BJ (cell line): Measurements from ENCODE around the gene PROX2. TPM values are rescaled to one million over a fixed set of nuclear protein-coding genes. Genes with fewer than 3 reads are reported as not detected.

Experiments used
- CTCF ChIA-PET: fragments of 350-600 bp; formaldehyde crosslinking; extraction: SDS; loops from one replicate; lab custom pipeline; 2021; ENCODE audit warnings: antibody characterized with exemption, inconsistent platforms; lab: Yijun Ruan, JAX
- POLR2A ChIA-PET: fragments of 300-600 bp; sonication (Branson Sonifier 250); formaldehyde crosslinking; extraction: SDS; loops from one replicate; lab custom pipeline; 2021; ENCODE audit warnings: antibody characterized with exemption; lab: Charles Lee
- DNase-seq: peaks from one replicate; pipeline ENCODE4 v3.0.0-alpha.2; 2011; ENCODE audit warnings: low read depth
- H3K27me3 ChIP-seq: 2 replicates; pipeline ENCODE4 v1.6.0; 2011; ENCODE audit warnings: low read length; ENCODE audit not compliant: control insufficient read depth, insufficient read depth
- H3K36me3 ChIP-seq: 2 replicates; pipeline ENCODE4 v1.5.1; 2011; ENCODE audit warnings: low read length; ENCODE audit not compliant: control insufficient read depth, insufficient read depth
- H3K4me3 ChIP-seq: 2 replicates; pipeline ENCODE4 v1.5.1; 2011; ENCODE audit warnings: low read depth, mild to moderate bottlenecking, control low read depth, low read length
- polyA plus RNA-seq: library from polyadenylated mRNA; depleted of rRNA; stranded (reverse); fragments of >200 nt; gene quantifications from 2 replicates; pipeline ENCODE4 v1.2.3, GENCODE V29; 2011
- TF ChIP-seq, protein P1 (sequence below): IDR thresholded peaks from 2 replicates; pipeline ENCODE4 v1.5.1; 2011; ENCODE audit warnings: low read depth, mild to moderate bottlenecking, control low read depth, inconsistent platforms, low read length, moderate library complexity; ENCODE audit not compliant: insufficient read depth

Gene PROX2
- polyA plus RNA-seq, 1 experiment: not detected

GRCh38 chr14:74890262-74890661, 14.3 kb upstream of the PROX2 start:
- POLR2A ChIA-PET: no interaction called here
- DNase-seq: no peak
- no peaks in the 10 kb centered on the region for H3K27me3 ChIP-seq
- CTCF ChIA-PET: interaction anchor here (0.7 to 2.9 kb wide), 6 partner anchors 11 to 30 kb away, joined by 3 to 21 read pairs (median 4); no protein-coding TSS in a partner anchor
- TF ChIP-seq, protein P1, sequence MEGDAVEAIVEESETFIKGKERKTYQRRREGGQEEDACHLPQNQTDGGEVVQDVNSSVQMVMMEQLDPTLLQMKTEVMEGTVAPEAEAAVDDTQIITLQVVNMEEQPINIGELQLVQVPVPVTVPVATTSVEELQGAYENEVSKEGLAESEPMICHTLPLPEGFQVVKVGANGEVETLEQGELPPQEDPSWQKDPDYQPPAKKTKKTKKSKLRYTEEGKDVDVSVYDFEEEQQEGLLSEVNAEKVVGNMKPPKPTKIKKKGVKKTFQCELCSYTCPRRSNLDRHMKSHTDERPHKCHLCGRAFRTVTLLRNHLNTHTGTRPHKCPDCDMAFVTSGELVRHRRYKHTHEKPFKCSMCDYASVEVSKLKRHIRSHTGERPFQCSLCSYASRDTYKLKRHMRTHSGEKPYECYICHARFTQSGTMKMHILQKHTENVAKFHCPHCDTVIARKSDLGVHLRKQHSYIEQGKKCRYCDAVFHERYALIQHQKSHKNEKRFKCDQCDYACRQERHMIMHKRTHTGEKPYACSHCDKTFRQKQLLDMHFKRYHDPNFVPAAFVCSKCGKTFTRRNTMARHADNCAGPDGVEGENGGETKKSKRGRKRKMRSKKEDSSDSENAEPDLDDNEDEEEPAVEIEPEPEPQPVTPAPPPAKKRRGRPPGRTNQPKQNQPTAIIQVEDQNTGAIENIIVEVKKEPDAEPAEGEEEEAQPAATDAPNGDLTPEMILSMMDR: no peak
- H3K36me3 ChIP-seq: peaks cover 19% of the 10 kb centered on the region
- no peak overlapping the region for H3K4me3 ChIP-seq

DNA sequence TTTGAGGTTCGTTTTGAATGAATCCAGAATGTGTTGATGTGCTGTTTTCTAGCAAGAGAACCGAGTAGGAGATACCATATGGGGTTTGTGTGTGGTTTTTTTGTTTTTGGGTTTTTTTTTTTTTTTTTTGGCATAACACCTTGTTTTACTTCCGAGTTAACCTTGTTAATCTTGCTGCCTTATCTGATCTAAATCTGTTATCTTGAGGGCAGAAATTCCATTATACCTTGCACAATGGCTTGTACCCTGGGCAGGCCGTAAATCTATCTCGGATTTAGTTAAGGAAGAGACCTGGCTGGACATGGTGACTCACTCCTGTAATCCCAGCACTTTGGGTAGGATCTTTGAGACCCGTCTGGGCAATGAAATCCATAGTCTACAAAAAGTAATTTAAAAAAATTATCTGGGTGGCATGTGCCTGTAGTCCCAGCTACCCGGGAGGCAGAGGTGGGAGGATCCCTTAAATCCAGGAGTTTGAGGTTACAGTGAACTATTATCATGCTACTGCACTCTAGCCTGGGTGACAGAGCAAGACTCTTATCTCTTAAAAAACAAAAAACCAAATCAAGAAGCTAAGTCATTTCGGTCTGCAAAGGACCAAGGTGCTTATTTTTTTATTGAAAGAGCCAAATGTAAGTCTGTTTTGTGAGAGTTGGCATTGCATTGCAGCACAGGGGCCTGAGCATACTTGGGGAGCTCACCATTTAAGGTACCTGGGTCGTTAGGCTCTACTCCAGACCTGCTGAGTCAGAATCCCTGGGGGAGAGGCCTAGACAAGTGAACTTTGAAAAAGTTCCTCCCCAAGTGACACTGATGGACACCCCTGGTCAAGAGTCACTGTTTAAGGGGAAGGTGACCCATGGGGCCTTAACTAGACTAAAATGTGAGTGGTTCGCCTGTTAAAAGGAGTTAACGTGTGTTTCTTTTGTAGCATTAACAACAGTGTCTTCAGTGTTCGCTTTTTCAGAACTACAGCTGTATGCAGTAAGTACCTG, 12.5 kb upstream of the PROX2 start:
- Histone ChIP-seq H3K27me3 (no peaks in the 10 kb centered on the region), H3K36me3 (peaks cover 15% of the 10 kb centered on the region), H3K4me3 (no peak overlapping the region)
- POLR2A ChIA-PET: no interaction called here
- no peak for DNase-seq
- CTCF ChIA-PET: interaction anchor here (0.6 to 2.9 kb wide), 6 partner anchors 8 to 219 kb away, joined by 3 to 21 read pairs (median 4); no protein-coding TSS in a partner anchor
- TF ChIP-seq, protein P1: no peak

GRCh38 chr14:74886001-74886400, 10.1 kb upstream of the PROX2 start:
- Histone ChIP-seq H3K36me3 (peaks cover 6% of the 10 kb centered on the region; the same call in 1 of the 2 replicates), H3K27me3 (no peaks in the 10 kb centered on the region), H3K4me3 (no peak overlapping the region)
- ChIA-PET CTCF (interaction anchor here (0.8 to 21.7 kb wide), 5 partner anchors 11 to 203 kb away, joined by 3 to 195 read pairs (median 9); no protein-coding TSS in a partner anchor), POLR2A (no interaction called here)
- DNase-seq: peak; percentile 97
- TF ChIP-seq, protein P1: no peak

DNA sequence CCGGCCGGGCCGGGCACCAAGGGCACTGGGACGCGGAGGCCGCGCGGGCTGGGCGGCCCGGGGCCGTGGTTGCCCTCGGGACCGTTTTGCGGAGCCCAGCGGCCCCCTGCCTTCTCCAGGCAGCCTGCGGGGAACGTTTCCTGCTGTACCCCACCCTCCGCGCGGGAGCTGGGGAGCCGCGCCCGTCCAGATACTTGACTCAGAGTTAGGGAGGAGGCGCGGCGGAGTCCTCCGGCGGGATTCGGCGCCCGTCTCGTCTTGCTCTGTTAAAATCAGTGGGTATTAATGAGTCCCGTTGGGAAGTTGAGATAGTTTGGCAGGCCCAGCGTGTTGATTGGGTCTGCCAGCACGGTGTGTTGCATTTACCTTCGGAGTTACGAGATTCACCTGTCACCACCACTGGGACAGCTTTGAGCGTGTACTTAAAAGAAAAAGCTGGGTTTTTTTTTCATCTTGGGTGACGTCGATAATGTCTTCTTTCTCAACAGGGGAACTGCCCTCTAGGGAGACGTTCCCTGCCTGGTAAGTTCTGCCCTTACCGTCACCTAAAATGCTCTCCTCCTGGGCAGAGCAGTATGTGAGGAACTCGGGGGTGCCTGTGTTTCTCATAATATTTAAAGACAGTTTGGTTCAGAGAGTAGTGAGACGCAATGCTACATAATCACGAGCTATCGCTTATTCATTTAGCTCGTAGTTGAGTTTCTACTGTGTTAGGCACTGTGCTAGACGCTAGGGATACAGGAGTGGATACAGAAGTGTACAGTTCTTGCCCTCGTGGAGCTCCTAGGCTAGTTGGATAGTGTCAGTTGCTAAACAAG, 6.4 kb upstream of the PROX2 start:
- CTCF ChIA-PET: interaction anchor here (1.0 to 21.7 kb wide), 7 partner anchors 14 to 270 kb away, joined by 3 to 195 read pairs (median 4); no protein-coding TSS in a partner anchor
- Histone ChIP-seq H3K27me3 (no peaks in the 10 kb centered on the region), H3K36me3 (no peaks in the 10 kb centered on the region), H3K4me3 (peak overlapping the region; percentile 61)
- no peak for DNase-seq
- TF ChIP-seq, protein P1: no peak
- POLR2A ChIA-PET: no interaction called here
